HG02571 (cell line): ENCODE measurements around the gene SLC46A3.
"Not testable (repeated sequence)": the region's sequence is repeated elsewhere in the genome, so short reads cannot be mapped to it uniquely, and the experiment has no call there.

ENCODE experiments used
- ATAC-seq: cut with Tn5 transposase; IDR thresholded peaks from one replicate; pipeline ENCODE4 v1.9.1; 2021; ENCODE audit warnings: mild to moderate bottlenecking, moderate library complexity; ENCODE audit not compliant: unreplicated experiment

The SLC46A3 gene

DNA sequence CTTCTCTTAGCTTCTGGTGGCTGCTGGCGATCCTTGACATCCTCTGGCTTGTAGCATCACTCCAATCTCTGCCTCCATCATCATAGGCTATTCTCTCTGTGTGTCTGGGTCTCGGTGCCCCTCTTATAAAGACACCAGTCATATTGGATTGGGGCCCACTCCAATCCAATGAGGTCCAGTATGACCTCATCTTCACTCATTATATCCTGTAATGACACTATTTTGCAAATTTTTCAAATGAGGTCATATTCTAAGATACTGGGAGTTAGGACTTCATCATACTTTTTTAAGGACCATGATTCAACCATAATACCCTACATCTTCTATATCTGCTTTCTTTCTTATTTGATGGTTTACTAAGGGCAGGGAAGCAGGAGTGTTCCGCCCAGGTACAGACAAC is 12.0 kb upstream of the SLC46A3 start:
- no peak for ATAC-seq

DNA sequence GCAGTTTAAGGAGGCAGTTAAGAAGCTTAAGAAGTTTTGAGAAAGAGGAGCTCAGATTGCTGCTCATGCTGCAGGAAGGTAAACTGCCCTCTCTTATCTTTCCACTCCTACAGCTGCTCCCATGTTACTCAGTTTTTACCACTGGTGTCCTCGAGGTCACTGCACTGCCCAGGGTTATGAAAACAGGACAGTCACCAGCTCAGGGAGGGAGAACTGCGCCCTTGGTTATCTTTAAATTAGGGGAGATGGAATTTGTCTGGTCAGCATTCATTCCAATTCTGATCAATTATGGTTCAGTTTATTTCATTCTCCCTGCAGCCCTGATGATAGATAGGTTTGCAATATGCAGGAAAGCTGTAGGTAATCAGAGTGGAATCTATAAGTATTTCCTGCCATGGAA is 10.8 kb upstream of the SLC46A3 start:
- no peak for ATAC-seq

DNA sequence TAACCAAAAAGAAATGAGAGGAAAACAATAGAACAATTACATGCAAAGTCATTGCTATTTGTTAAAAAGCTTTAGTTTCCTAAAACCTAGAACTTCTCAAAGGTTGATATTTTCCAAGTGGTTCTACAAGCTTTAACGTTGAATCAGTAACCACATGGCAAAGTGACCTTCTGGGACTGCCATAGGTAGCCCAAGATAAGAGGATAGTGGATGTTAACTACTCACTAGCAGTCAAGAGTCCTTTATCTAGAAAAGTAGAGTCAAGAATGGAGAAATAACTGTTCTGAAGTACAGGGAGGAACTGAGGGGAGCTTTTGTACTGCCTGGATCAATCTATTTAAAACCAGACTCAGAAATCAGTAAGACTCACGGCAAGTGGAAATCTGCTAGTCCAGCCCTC is 9.9 kb upstream of the SLC46A3 start:
- ATAC-seq, result no peak

DNA sequence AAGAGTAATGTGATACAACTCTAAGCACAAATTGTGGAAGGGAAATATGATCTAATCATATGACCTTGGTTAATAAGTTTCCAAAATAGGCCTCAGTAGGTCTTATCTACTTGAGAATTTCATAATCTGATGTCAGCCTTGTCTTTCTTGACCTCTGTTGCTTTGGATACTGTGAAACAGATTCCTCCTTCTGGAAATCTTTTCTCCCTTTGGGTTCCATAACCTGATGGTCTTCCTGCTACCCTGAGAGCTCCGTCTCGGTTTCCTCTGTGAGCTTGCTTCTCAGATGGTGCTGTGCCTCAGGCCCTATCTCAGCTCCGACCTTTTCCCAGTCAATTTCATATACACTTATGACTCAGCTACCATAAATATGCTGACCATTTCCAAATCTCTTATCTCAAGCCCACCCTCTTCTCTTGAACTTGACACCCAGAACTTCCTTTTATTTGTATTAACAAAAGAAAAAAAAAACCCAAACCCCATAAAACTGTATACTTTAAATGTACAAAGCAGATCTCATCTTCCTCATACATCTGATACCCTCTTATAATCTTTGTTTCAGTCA is 6.4 kb upstream of the SLC46A3 start:
- no peak for ATAC-seq

DNA sequence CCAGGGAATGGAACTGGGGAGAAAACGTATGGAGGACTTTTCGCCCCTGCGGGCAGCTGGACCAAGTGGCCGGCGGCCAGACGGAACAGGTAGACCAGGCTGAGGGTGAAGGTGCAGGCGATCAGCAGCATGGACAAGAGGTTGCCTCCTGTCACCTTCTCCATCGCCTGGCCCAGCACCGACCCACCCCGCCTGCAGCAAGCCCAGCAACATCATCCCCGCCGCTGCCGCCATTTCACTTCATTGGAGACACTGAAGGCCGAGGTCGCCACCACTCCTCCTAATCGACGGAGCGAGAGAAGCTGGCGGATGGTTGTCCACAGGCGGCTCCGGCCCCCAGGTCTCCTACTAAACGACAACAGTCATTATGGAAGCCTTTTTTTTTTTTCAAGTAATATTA is 5.0 kb upstream of the SLC46A3 start:
- no peak for ATAC-seq

DNA sequence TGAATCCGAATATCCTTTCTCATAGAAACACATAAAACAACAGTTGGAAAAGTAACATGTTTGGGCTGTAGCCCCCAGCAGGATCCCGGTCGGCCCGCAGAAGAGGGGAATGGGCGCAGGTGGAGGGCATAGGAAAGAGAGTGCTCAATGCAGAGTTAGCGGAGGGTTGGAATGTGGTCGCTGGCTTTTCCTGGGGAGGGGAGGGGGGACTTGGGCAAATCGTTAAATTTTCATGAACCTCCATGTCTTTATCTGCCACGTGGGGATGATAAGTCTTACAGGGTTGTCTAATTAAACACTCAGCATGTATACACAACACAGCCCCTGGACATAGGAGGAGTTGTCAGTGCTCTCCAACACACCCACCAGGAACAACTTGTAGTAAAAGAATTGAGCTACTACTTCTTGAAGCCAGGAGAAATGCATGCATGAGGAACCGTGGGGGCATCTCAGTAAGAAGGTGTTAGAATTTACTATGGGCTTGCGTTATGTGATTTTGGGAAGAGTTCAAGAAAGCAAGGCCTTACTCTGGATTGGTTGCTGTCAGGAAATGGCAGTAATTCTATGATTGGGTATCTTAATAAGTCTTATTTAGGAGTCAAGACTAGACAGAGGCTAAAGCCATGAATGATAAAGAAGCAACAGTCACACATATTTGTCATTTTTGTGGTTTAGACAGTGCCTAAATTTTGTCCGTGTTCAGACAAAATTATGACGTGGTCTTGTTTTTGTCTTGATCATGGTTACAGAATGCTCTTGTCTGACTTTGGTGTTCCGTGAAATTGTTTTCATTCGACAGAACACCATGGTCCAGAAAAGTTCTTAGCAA is 671 bp upstream of the SLC46A3 start:
- no peak for ATAC-seq

DNA sequence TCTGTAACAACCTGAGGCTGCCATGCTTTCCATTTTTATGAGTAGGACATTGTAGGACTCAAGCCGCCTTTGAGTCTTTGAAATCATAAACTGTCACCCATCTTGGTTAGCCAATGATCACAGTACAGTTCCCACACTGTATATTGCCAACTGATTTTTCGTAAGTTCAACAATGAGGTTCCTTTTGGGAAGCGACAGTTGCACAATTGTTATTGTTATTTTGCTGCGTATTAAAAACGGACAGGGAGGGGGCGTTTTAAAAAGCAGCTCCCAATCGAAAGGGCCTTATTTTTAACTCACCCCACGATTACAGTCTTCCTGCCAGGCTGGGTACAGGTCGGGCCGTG is 601 bp downstream of the SLC46A3 start:
- no peak for ATAC-seq

DNA sequence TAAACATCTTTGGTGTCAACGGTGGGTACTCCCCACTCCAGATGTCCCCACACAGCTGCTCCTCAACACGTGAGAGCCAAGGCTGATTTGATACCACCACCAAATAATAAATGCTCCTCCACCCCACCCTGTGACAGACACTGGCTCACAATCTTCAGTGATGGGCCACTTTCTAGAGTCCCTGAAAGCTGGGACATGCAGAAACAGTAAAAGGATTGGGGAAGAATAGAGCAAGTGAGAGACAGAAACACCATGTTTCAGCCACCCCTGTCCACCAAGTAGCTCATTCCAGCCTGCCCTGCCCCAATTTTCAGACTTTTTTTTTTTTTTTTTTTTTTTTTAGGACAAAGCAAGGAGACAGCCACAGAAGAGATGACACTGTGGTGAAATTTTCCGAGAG is 1.6 kb downstream of the SLC46A3 start:
- no peak for ATAC-seq

DNA sequence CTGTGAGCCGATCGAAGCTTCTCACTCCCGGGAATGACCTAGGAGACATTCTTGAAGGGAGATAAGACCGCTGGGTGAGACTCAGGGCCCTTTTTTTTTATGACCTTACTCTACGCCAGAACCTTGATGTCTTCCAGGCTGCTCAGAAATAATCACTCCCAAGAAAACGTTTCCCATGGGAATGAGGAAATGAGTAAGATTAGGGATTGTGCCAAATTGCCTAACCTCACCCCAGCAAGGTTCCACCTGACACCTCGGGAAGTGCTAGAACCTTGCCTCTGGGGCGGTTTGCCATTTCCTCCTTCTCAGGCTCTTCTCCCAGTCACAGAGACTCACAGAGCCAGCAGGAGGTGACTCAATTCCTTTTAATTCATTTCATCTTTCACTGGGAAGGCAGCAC is 2.3 kb downstream of the SLC46A3 start:
- no peak for ATAC-seq

DNA sequence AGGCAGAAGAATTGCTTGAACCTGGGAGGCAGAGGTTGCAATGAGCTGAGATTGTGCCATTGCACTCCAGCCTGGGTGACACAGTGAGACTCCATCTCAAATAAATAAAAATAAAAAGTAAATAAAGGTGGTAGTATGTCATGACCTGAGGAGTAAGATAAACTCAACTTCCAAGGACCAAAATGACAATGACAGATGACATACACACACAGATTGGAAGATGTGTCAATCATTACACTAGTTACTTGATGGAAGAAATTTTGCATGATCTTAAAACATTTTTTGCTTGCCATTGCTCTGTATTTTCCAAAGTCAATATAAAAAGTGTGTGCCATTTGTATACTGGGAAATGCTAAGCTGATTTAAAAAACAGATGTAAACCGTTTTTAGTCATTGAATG is 4.1 kb downstream of the SLC46A3 start:
- ATAC-seq, result no peak

DNA sequence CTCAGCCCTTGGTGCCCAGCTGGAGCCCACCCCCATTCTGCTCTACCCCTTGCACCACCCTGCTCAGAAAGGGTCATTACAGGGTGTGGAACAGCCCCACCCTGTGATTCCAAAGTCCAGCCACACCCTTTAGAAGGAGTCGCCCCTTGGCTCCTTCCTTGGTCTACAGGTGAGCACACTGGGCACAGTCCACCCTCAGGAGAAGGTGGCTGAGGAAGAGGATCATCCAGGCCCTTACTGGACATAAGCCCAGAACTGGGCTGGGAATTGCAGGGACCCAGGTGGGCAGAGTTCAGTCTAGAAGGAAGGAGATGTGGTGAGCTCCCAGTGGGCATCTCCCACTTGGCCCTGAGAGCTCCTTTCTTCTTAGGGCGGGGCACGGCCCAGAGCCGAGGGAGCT is 8.6 kb downstream of the SLC46A3 start:
- no peak for ATAC-seq

DNA sequence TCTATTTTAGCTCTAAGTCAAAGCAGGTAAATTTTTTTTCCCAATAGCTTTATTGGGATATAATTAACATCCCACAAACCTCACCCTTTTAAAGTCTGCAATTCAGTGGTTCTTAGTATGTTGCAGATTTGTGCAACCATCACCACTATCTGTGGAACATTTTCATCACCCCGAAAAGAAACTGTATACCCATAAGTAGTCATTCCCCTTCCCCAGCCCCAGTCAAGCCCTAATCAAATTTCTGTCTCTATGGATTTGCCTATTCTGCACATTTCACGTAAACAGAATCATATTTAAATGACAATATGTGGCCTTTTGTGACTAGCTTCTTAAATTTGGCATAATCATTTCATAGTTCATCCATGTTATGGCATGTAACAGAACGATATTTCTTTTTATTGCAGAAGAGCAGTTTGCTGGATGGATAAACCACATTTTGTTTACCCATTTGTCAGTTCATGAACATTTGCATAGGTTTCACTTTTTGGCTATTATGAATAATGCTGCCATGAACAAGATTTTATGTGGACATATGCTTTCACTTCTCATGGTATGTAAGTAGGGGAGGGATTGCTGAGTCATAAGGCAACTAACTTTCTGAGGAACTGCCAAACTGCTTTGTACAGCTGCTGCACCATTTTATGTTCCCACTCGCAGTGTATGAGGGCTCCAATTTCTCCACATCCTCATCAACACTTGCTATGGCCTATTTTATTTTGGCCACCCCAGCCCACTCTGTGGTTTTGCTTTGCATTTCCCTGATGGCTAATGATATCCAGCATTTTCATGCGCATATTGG is 10.9 kb downstream of the SLC46A3 start:
- ATAC-seq, result peak; percentile 97

DNA sequence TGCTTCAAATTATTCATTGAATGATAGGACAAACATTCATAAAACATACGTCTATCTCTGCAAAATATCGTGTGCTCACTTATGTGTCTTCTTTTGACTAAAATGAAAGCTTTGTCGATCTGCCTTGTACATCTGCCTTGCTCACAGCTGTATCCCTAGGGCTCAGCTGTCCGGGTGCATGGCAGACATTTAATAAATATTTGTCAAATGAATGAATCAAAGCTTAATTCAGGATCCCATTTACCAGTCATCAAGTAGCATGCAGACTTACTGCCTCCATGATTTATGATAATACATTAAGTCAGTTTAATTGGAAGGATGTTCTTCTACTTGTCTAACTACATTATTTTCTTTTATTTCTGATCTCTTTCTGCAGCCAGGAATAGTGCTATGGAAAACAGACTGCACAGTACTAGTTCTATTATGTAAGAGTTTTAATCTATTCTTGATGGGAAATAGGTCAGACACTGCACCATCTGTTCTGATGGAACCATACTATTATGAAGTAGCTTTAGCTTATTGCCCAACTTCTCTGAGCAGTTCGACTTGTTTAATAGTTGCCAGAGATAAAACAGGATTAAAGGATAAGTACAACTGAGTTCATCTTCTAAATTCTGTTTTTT is 13.2 kb downstream of the SLC46A3 start:
- no peak for ATAC-seq

DNA sequence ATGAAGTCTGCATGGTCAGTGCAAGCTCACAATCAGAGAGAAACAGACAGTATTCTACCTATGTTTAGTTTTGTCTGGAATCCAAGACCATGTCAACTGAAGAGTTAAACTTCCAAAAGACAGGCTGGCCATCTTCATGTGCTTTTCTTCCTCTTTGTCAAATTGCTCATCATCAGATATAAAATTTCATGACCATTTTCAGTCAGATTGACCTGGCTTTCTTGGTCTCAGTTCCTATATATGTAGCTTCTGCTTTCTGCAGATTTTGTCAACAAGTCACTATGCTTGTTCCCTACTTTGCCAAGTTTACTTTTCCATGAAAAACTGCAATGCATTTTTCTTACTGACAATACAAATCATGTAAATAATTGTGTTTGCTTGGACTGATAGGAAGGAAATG is 13.9 kb downstream of the SLC46A3 start:
- ATAC-seq, result no peak

DNA sequence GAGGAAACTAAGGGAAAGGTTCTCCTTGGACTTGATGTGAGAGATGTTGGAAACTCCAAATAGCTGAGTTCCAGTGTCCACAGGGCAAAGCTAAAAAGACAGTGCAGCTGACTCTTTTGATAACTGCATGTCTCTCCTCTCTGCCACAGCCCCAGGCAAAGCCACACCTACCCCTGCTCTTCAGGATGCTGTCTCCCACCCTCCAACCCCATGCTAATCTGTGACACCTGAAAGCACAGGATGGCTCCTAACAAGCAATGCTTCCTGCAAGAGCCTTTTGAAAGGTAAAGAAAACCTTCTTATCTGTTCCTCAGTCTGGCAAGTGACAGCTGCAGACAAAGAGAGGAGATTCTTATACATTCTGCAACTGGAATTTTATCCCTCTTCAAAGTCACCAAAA is 14.5 kb downstream of the SLC46A3 start:
- no peak for ATAC-seq

DNA sequence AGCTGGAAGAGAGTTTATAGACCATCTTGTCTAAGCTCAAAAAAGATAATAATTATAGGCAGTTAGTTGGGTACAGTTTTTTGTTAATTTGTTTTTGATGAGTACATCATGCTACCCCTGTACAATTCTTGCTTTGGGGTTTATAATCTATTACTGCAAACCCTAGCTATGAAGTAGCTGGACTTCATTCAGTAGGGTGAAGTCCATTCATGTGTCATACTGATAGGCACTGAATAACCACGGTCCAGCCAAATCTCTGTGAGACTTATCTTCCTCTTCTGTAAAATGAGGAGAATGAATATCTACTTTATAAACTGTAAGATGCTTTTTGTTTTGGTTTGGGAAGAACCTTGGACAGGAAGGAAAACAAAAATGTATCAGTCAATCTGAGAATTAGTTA is 19.5 kb downstream of the SLC46A3 start:
- ATAC-seq, result no peak

DNA sequence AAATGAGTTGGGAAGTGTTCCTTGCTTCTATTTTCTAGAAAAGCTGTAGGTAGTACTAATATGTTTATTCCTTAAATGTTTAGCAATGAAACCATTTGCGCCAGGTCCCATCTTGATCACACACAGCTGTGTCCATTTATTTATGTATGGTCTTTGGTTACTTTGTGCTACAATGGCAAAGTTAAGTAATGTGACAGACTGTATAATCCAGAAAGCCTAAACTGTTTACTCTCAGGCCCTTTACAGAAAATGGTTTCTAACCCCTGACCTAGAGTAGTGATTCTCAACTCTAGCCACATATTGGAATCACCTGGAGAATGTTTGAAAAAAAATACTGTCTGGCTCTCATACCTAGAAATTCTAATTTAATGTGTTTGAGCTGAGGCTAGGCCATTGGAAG is 21.3 kb downstream of the SLC46A3 start:
- no peak for ATAC-seq

DNA sequence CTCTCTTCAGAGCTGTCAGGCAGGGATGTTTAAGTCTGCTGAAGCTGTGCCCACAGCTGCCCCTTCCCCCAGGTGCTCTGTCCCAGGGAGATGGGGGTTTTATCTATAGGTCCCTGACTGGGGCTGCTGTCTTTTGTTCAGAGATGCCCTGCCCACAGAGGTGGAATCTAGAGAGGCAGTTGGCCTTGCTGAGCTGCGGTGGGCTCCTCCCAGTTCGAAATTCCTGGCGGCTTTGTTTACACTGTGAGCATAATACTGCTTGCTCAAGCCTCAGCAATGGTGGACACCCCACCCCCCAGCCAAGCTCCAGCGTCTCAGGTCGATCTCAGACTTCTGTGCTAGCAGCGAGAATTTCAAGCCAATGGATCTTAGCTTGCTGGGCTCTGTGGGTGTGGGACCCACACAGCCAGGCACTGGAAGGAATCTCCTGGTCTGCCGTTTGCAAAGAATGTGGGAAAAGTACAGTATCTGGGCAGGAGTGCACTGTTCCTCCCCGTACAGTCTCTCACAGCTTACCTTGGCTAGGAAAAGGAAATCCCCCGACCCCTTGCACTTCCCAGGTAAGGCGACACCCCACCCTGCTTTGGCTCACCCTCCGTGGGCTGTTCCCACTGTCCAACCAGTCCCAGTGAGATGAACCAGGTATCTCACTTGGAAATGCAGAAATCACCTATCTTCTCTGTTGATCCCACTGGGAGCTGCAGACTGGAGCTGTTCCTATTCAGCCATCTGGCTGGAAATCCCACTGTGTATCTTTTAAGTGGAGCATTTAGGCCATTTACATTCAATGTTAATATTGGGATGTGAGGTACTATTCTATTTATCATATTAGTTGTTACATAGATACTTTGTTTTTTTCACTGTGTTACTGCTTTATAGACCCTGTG is 24.9 kb downstream of the SLC46A3 start:
- ATAC-seq, result not testable (repeated sequence)

DNA sequence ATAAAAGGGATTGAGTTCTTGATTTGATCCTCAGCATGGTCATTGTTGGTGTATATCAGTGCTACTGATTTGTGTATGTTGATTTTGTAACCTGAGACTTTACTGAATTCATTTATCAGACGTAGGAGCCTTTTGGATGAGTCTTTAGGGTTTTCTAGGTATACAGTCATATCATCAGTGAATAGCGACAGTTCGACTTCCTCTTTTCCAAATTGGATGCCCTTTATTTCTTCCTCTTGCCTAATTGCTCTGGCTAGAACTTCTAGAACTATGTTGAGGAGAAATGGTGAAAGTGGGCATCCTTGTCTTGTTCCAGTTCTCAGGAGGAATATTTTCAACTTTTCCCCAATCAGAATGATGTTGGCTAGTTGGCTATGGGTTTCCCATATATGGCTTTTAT is 32.9 kb downstream of the SLC46A3 start:
- ATAC-seq, result no peak

DNA sequence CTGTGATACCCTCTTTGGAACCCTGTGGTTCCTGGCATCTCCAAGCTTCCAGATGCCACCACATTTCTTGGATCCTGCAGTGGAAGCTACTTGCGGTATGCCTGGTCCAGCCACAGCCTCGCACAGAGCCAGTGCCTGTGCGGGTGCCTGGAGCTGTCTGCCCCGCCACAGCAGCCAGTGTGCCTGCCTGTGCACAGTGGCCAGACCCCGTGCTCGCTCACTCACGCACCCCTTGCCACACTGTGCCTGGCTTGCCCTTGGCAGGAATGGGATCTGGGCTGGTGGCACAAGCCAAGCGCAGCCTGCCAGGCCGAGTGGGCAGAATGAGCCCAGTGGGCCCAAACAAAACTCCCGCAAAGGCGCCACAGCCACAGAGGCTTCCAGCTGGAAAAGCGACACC is 33.7 kb downstream of the SLC46A3 start:
- ATAC-seq, result no peak

DNA sequence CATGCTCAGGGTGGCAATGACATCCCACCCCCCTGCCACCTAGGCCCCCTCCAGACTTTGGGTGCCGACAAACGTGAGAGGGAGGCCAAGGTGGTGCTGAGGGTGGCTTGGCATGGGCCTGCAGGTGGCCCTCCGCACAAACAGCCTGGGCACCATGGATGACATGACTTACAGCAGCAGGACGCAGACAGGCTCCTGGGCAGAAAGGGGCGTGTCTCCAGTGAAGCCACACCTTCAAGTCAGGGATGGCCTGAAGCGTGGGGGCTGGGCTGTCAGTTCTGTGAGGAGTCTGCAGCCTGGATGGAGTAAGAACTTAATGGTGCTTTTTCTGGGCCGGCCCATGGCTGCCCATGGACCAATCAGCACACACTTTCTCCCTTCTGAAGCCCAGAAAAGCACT is 34.5 kb downstream of the SLC46A3 start:
- ATAC-seq, result no peak
